ENCODE data around the gene CSF2RB. TPM values are rescaled to one million over a fixed set of nuclear protein-coding genes. Genes with fewer than 3 reads are reported as not detected.

The CSF2RB gene
- total RNA-seq, 1 donor from 2014 or later, result 4.9 TPM

- H3K27ac Mint-ChIP-seq, result no peak overlapping the region
- H3K4me3 Mint-ChIP-seq (ENCODE audit: low read depth), result no peak overlapping the region
- DNase-seq (ENCODE audit: low spot score), result no peak
- intact Hi-C loops (cut with micrococcal nuclease), result no loop called here
- H3K9me3 Mint-ChIP-seq, result peaks cover 15% of the 10 kb centered on the region
- H3K27me3 Mint-ChIP-seq (ENCODE audit: low read depth), result peaks cover 6% of the 10 kb centered on the region
- H3K4me1 Mint-ChIP-seq (ENCODE audit: low read depth), result peaks cover 28% of the 10 kb centered on the region
- peaks cover 7% of the 10 kb centered on the region for H3K36me3 Mint-ChIP-seq (ENCODE audit: low read depth)
These were observed 19.2 kb upstream of the CSF2RB start for GRCh38 chr22:36894266-36894665.

DNA sequence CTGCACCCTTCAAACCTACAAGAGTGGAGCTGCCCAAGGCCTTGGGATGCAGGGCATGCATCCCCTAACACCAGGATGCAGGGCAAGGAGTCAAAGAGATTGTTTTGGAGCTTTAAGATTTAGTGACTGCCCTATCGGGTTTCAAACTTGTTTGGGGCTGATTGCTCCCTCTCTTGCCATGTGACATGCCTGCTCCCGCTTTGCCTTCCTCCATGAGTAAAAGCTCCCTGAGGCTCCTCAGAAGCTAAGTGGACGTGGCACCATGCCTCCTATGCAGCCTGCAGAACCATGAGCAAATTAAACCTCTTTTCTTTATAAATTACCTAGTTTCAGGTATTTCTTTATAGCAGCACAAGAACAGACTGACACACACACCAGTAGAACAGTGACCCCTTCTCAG lies 15.8 kb upstream of the CSF2RB start:
- Mint-ChIP-seq H3K27ac (no peak overlapping the region), H3K36me3 (ENCODE audit: low read depth) (peaks cover 7% of the 10 kb centered on the region), H3K4me3 (ENCODE audit: low read depth) (no peak overlapping the region), H3K9me3 (peaks cover 20% of the 10 kb centered on the region), H3K27me3 (ENCODE audit: low read depth) (peaks cover 2% of the 10 kb centered on the region), H3K4me1 (ENCODE audit: low read depth) (peaks cover 41% of the 10 kb centered on the region)
- DNase-seq (ENCODE audit: low spot score), result no peak
- intact Hi-C loops (cut with micrococcal nuclease), result no loop called here

DNA sequence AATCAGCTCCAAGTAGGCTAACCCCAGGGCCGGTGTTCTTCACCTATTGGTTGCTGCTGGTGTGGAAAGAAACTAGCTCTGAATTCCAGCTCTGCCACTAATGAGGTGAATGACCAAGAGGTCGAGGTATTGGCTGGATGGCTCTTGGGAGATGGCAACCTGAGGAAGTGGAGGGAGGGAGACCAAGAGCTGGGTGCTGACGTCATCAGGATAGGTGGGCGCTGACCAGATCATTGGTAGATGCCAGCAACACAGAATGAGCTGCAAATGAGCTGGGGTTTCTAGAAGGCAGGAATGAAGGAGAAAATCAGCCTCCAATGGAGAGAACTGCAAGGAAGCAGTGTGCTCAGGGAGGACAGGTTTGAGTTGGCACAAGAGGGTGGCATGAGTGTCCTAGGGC lies 14.7 kb upstream of the CSF2RB start:
- H3K9me3 Mint-ChIP-seq, result peaks cover 21% of the 10 kb centered on the region
- H3K27ac Mint-ChIP-seq, result no peak overlapping the region
- peaks cover 31% of the 10 kb centered on the region for H3K4me1 Mint-ChIP-seq (ENCODE audit: low read depth)
- DNase-seq (ENCODE audit: low spot score), result no peak
- peaks cover 2% of the 10 kb centered on the region for H3K27me3 Mint-ChIP-seq (ENCODE audit: low read depth)
- peaks cover 7% of the 10 kb centered on the region for H3K36me3 Mint-ChIP-seq (ENCODE audit: low read depth)
- intact Hi-C loops (cut with micrococcal nuclease), result no loop called here
- H3K4me3 Mint-ChIP-seq (ENCODE audit: low read depth), result no peak overlapping the region

GRCh38 chr22:36899498-36899897 lies 13.9 kb upstream of the CSF2RB start:
- Mint-ChIP-seq H3K36me3 (ENCODE audit: low read depth) (peaks cover 7% of the 10 kb centered on the region), H3K4me1 (ENCODE audit: low read depth) (peaks cover 31% of the 10 kb centered on the region), H3K9me3 (peaks cover 21% of the 10 kb centered on the region), H3K27ac (no peak overlapping the region), H3K4me3 (ENCODE audit: low read depth) (no peak overlapping the region), H3K27me3 (ENCODE audit: low read depth) (peaks cover 2% of the 10 kb centered on the region)
- DNase-seq (ENCODE audit: low spot score), result no peak
- intact Hi-C loops (cut with micrococcal nuclease), result no loop called here

GRCh38 chr22:36900225-36900624 lies 13.2 kb upstream of the CSF2RB start:
- peaks cover 3% of the 10 kb centered on the region for H3K36me3 Mint-ChIP-seq (ENCODE audit: low read depth)
- peak overlapping the region; percentile 95 for H3K27ac Mint-ChIP-seq
- H3K27me3 Mint-ChIP-seq (ENCODE audit: low read depth), result peaks cover 4% of the 10 kb centered on the region
- peaks cover 31% of the 10 kb centered on the region for H3K4me1 Mint-ChIP-seq (ENCODE audit: low read depth)
- peaks cover 16% of the 10 kb centered on the region for H3K9me3 Mint-ChIP-seq
- H3K4me3 Mint-ChIP-seq (ENCODE audit: low read depth), result no peak overlapping the region
- no peak for DNase-seq (ENCODE audit: low spot score)
- intact Hi-C loops (cut with micrococcal nuclease), result loop anchor here (2.0 kb wide), 2 partner anchors 15 to 39 kb away; partner anchors contain the start of gene NCF4

- peaks cover 13% of the 10 kb centered on the region for H3K9me3 Mint-ChIP-seq
- peak overlapping the region; percentile 57 for H3K4me3 Mint-ChIP-seq (ENCODE audit: low read depth)
- peaks cover 31% of the 10 kb centered on the region for H3K4me1 Mint-ChIP-seq (ENCODE audit: low read depth)
- peak overlapping the region; percentile 95 for H3K27ac Mint-ChIP-seq
- DNase-seq (ENCODE audit: low spot score), result no peak
- no peaks in the 10 kb centered on the region for H3K36me3 Mint-ChIP-seq (ENCODE audit: low read depth)
- intact Hi-C loops (cut with micrococcal nuclease), result loop anchor here (1.0 to 2.0 kb wide), 3 partner anchors 16 to 40 kb away; partner anchors contain the start of gene NCF4
- peaks cover 4% of the 10 kb centered on the region for H3K27me3 Mint-ChIP-seq (ENCODE audit: low read depth)
These were observed 12.5 kb upstream of the CSF2RB start for GRCh38 chr22:36900880-36901279.

DNA sequence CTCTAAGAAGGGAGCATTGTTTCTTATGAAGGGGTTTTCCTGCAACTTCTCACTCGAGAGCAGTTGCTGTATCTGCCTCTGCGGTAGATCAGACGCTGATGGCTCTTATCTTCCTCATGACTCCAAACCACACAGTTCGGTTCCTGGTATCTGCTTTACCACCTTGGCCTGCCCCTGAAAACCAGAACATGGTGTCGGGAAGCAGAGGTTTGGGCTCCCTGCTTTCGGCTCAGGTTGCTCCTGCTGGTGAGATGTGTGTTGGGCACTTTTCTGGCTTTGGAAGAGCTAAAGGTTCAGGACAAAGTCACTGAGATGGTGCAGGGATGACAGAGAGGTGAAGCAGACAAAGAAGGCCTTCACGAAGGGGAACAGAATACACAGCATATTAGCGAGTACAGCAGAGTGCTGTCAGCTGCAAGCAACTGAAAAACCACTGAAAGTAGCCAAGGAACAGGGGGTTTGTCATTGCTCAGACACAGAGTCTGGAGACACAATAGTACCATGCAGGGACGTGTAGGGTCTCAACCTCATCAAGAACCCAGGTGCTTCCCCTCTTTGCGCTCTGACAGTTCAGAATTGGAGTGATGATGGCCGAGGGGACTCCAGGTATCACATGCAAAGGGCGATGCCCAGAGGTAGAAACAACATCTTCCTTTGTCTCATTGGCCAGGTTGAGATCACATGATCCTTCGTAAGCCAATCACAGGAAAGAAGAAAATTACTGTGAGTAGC lies 11.9 kb upstream of the CSF2RB start:
- intact Hi-C loops (cut with micrococcal nuclease), result loop anchor here (1.0 to 2.0 kb wide), 3 partner anchors 17 to 41 kb away; partner anchors contain the start of gene NCF4
- Mint-ChIP-seq H3K27ac (peak overlapping the region; percentile 95), H3K9me3 (peaks cover 10% of the 10 kb centered on the region), H3K4me1 (ENCODE audit: low read depth) (peaks cover 31% of the 10 kb centered on the region), H3K4me3 (ENCODE audit: low read depth) (peak overlapping the region; percentile 57), H3K27me3 (ENCODE audit: low read depth) (peaks cover 7% of the 10 kb centered on the region), H3K36me3 (ENCODE audit: low read depth) (no peaks in the 10 kb centered on the region)
- DNase-seq (ENCODE audit: low spot score), result peak; percentile 57

DNA sequence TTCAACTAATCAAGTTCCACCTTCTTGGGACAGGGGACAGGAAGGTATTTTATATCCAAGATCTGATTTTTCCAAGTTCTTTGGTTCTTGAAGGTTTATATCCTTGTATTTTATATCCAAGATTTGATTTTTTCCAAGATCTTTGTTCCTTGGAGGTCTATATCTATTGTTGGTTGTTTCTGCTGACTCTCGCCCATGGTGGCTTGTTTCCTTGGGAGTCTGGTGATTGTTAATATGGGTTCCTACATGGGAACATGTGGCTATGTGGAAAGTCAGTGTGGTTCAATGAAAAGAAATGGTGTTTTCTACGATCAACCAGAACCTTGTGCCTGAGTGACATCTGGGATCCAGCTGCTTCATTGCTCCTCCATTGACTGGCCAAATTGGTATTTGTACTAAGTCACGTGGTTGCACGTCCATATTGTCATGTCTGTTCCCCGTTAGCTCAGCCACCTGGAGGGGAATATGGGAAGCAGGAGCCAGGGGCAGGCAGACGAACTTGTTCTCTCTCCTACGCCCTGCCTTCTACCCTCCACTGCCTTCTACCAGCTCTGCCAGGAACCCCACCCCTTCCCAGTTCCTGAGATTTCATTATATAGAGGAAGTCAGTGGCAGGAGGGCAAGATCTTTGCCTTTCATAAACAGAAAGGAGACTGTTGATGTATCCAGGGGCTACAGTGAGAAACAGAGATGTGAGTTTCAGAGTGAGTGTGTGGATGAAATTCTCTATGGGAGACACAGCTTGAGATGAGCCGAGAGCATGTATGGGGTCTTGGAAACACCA lies 11.1 kb upstream of the CSF2RB start:
- Mint-ChIP-seq H3K4me3 (ENCODE audit: low read depth) (no peak overlapping the region), H3K27ac (peak overlapping the region; percentile 95), H3K36me3 (ENCODE audit: low read depth) (no peaks in the 10 kb centered on the region), H3K4me1 (ENCODE audit: low read depth) (peaks cover 29% of the 10 kb centered on the region), H3K27me3 (ENCODE audit: low read depth) (peaks cover 7% of the 10 kb centered on the region), H3K9me3 (peaks cover 5% of the 10 kb centered on the region)
- DNase-seq (ENCODE audit: low spot score), result no peak
- intact Hi-C loops (cut with micrococcal nuclease), result no loop called here

DNA sequence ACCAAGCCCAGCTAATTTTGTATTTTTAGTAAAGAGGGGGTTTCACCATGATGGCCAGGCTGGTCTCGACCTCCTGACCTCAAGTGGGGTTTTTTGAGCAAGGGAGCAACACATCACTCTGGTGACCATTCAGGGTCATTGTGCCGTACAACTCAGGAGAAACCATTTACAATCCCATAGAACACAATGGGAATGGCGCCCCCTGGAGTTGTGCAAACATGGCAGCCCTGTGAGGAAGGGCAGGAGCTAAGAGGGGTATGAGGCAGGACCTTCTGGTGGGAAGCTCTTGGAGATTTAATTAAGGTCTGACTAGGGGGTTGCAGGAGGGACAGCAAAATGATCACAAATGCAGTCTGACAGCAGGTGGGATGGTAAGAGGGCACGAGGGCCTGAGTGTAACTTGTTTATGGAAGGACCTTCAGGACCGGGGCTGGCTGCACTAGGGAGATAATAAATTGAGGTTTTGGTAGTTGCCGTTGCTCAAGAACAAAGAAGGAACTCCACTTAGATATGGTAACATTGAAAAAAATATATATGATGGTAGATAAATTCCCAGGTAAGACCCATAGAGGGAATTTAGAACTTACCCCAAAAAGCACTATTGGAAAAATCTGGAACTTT lies 9.1 kb upstream of the CSF2RB start:
- Mint-ChIP-seq H3K36me3 (ENCODE audit: low read depth) (no peaks in the 10 kb centered on the region), H3K27ac (no peak overlapping the region), H3K4me1 (ENCODE audit: low read depth) (peaks cover 27% of the 10 kb centered on the region), H3K4me3 (ENCODE audit: low read depth) (no peak overlapping the region), H3K27me3 (ENCODE audit: low read depth) (peaks cover 13% of the 10 kb centered on the region), H3K9me3 (peaks cover 5% of the 10 kb centered on the region)
- no peak for DNase-seq (ENCODE audit: low spot score)
- intact Hi-C loops (cut with micrococcal nuclease), result no loop called here

DNA sequence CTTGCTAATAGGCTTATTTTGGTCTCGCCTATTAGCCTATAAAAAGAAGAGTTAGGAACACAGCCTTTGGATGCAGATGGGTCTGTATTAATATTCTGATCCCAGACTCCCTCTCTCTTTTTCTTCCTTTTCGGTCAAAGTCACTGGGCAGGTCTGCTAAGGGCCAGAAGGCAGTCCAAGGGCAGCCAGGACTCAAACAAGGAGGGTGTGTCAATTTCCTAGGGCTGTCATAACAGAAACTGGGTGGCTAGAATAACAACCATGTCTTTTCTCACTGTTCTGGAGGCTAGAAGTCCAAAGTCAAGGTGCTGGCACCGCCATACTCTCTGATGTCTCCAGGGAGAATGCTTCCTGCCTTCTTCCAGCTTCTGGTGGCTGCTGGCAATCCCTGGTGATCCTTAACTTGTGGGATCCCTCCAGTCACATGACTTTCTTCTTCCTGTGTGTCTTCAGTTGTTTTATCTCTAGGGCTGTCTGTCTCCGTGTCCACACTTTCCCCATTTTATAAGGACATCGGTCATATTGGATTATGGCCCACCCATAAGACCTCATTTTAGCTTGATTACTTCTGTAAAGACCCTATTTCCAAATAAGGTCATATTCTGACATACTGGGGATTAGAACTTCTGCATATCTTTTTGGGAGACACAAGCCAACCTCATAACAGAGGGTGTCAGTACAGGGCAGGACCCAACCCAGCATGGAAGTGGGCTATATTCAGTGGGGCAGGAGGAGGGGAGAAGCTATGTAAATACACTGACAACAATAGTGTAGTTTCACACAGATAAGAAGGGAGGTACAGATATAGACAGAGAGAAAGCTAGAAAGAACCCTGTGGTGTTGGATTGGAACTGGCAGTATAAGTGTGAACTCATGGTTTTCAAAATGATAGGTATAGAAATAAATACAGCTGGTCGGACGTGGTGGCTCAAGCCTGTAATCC lies 5.9 kb upstream of the CSF2RB start:
- Mint-ChIP-seq H3K27me3 (ENCODE audit: low read depth) (peaks cover 31% of the 10 kb centered on the region), H3K4me3 (ENCODE audit: low read depth) (no peak overlapping the region), H3K36me3 (ENCODE audit: low read depth) (no peaks in the 10 kb centered on the region), H3K27ac (no peak overlapping the region), H3K4me1 (ENCODE audit: low read depth) (peaks cover 5% of the 10 kb centered on the region), H3K9me3 (peaks cover 1% of the 10 kb centered on the region)
- DNase-seq (ENCODE audit: low spot score), result no peak
- intact Hi-C loops (cut with micrococcal nuclease), result no loop called here

DNA sequence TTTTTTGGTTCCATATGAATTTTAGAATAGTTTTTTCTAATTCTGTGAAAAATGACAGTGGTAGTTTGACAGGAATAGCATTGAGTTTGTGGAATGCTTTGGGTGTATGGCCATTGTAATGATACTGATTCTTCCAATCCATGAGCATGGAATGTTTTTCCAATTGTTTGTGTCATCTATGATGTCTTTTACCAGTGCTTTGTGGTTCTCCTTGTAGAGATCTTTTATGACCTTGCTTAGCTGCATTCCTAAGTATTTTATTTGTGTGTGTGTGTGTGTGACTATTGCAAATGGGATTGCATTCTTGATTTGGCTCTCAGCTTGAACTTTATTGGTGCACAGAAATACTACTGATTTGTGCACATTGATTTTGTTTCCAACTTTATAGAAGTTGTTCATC lies 3.0 kb upstream of the CSF2RB start:
- H3K27ac Mint-ChIP-seq, result no peak overlapping the region
- H3K36me3 Mint-ChIP-seq (ENCODE audit: low read depth), result no peaks in the 10 kb centered on the region
- intact Hi-C loops (cut with micrococcal nuclease), result no loop called here
- no peaks in the 10 kb centered on the region for H3K9me3 Mint-ChIP-seq
- H3K27me3 Mint-ChIP-seq (ENCODE audit: low read depth), result peaks cover 29% of the 10 kb centered on the region
- peaks cover 14% of the 10 kb centered on the region for H3K4me1 Mint-ChIP-seq (ENCODE audit: low read depth)
- H3K4me3 Mint-ChIP-seq (ENCODE audit: low read depth), result no peak overlapping the region
- no peak for DNase-seq (ENCODE audit: low spot score)

Measured in activated T-helper 2 cell treated with anti-CD3 and anti-CD28 coated beads, Interferon-gamma antibody, Interleukin-2, Interleukin-4, amounts not matched to agents 10 μg/mL and 5 μg/mL and 100 μg/mL, durations not matched to agents 14 hours and 24 hours and 36 hours (primary cell).